IPS DF 19.7 (cell line): Measurements from ENCODE around the gene AVPR2.

Experiments
- DNase-seq: peaks from one replicate; pipeline ENCODE4 v3.0.0-alpha.2; 2013; ENCODE audit warnings: low read depth, low spot score

AVPR2 gene

GRCh38 chrX:153885968-153886903 is 18.2 kb upstream of the AVPR2 start, which contains the start of gene L1CAM:
Gene L1CAM, minus strand, starts transcription at chrX:153886173. Its CDS starts 10,337 bp downstream, at chrX:153875836.
- no peak for DNase-seq

GRCh38 chrX:153886915-153887314 is 17.6 kb upstream of the AVPR2 start:
- no peak for DNase-seq

GRCh38 chrX:153887385-153887784 is 17.1 kb upstream of the AVPR2 start:
- no peak for DNase-seq

GRCh38 chrX:153888344-153888743 is 16.1 kb upstream of the AVPR2 start:
- DNase-seq: no peak

DNA sequence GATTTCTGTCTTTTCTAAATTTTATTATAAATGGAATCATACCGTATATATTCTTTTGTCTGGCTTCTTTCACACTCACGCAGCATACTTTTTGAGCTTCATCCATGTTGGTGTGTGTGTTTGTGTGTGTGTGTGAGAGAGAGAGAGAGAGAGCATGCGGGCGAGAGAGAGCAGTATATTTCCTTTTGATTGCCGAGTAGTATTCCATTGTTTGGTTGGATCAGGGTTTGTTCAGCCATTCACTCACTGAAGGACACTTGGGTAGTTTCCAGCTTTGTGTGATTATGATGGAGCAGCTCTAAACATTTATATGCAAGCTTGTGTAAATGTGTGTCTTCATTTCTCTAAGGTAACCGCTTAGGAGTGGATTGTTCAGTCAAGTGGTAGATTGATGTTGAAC is 15.3 kb upstream of the AVPR2 start:
- no peak for DNase-seq

DNA sequence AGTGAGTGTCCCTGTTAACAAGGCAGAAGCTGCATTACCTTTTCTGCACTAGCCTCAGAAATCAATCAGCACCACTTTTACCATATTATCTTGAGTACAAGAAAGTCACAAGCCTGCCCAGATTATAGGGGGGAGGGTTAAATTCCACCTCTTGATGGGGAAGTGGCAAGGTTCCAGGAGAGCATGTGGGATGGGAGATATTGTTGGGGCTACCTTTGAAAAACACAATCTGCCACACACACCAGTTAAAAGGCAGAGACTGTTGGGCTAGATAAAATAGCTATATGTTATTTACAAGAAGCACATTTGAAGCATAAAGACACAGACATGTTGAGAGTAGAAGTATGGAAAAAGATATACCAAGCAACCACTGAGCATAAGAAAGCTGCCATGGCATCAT is 6.6 kb upstream of the AVPR2 start:
- DNase-seq: no peak

GRCh38 chrX:153900831-153901752 is 3.4 kb upstream of the AVPR2 start:
- no peak for DNase-seq

- no peak for DNase-seq
These were observed 2.7 kb upstream of the AVPR2 start for GRCh38 chrX:153901753-153902140.

DNA sequence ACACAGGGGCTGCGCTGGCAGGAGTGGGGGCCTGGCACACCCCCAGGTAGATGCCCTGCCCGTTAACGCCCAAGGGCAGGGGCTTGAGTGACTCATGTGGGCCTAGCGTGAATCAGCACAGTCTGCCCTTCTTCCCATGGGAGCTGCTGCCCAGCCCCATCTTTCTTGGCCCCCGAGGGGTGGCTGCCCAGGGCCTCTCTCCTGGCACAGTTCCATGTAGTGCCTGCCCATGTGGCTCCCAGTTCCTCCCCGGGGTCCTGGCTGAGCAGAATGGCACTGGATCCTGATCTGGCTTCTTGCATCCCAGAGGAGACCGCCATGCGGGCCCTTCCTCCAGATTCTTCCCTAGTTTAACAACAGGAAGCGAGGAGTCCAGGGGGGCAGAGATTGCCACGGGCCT is 2.1 kb upstream of the AVPR2 start:
- no peak for DNase-seq

GRCh38 chrX:153903238-153903980 is 1.1 kb upstream of the AVPR2 start:
- DNase-seq: no peak

GRCh38 chrX:153905481-153906095 is 1.1 kb downstream of the AVPR2 start:
- DNase-seq: no peak

DNA sequence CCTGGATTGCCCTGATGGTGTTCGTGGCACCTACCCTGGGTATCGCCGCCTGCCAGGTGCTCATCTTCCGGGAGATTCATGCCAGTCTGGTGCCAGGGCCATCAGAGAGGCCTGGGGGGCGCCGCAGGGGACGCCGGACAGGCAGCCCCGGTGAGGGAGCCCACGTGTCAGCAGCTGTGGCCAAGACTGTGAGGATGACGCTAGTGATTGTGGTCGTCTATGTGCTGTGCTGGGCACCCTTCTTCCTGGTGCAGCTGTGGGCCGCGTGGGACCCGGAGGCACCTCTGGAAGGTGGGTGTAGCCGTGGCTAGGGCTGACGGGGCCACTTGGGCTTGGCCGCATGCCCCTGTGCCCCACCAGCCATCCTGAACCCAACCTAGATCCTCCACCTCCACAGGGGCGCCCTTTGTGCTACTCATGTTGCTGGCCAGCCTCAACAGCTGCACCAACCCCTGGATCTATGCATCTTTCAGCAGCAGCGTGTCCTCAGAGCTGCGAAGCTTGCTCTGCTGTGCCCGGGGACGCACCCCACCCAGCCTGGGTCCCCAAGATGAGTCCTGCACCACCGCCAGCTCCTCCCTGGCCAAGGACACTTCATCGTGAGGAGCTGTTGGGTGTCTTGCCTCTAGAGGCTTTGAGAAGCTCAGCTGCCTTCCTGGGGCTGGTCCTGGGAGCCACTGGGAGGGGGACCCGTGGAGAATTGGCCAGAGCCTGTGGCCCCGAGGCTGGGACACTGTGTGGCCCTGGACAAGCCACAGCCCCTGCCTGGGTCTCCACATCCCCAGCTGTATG is 1.8 kb downstream of the AVPR2 start:
- DNase-seq: no peak

DNA sequence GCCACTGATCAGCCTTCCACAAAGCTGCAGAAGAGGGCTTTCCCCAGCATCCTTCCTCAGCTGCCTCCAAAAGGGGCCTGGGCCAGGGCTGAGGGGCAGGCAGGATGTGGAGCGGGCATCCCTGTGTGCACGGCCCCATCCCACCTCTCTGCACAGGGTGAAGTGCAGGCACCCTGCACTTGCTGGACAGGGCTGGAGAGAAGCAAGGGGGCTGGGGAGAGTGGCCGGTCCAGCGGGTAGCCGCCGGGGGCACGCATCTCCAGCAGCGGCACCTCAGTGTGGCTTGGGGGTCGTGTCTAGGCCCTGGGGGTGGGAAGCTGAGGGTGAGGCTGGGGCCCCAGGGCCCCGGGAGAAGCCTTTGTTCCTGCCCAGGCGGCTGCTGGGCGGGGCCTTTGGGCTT is 3.0 kb downstream of the AVPR2 start:
- no peak for DNase-seq

DNA sequence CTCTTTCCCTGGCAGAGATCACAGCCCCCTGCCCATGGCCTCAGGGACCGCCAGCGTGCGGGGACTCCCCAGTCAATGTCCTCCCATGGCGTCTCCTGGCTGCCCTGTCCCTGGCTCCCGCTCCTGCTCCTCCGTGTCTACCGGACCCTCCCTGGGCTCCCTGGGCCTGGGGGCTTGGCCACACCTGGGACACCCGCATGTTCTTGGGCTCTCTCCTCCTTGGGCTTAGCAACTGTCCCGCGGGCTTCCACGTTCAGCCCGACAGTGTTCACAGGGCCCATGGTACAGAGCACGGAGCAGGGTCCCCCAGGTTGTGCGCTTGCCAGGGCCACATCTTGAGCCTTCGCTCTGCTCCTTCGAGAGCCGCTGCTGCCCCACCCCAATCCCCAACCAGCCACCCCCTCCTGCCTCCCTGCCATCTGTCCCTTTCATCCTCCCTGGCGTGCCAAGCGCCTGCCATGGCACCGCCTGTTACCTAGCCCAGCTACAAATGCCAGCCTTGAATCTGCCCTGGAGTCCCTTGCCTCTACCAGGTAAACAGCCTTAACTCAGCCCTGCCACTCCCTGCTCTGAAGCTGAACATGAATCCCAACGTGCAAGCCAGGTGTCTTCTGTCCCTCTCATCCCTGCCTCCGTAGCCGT is 3.9 kb downstream of the AVPR2 start:
- DNase-seq: no peak

- no peak for DNase-seq
These were observed 4.8 kb downstream of the AVPR2 start for GRCh38 chrX:153909024-153909979.

GRCh38 chrX:153909980-153910360 is 5.5 kb downstream of the AVPR2 start:
- DNase-seq: no peak

DNA sequence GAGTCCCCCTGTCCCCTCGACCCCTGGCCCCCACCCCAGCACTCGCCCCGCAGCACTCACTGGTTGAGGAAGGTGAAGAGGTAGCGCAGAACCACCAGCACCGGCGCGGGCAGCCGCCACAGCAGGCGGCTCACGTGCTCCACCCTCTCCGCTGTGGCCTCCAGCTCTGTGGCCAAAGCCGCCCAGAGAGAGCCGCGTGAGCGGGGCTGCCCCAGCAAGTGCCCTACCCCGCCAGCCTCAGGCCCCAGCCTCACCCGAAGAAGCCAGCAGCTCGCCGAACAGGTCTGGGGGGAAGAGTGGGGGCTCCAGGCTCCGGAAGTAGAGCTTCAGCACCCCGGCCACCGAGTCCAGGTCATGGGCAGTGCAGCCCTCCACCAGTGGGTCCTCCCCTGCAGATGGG is 6.0 kb downstream of the AVPR2 start:
- DNase-seq: no peak

GRCh38 chrX:153911798-153912197 is 7.3 kb downstream of the AVPR2 start:
- DNase-seq: no peak

GRCh38 chrX:153913211-153913610 is 8.7 kb downstream of the AVPR2 start:
- no peak for DNase-seq
